MM.1S (cell line): Measurements from ENCODE around the gene AUTS2.

Experiments
- DNase-seq: peaks from one replicate; pipeline ENCODE4 v3.0.0-alpha.2; 2015
- H2AFZ ChIP-seq: fragments of 300-600 bp; sonication (generic); 2 replicates; pipeline ENCODE4 v1.6.0; 2016; ENCODE audit warnings: antibody characterized with exemption, low read length
- H3F3A ChIP-seq: fragments of 300-600 bp; sonication (generic); 2 replicates; pipeline ENCODE4 v1.6.1; 2016; ENCODE audit warnings: mild to moderate bottlenecking, antibody characterized with exemption, low read length, moderate library complexity, mixed read lengths; ENCODE audit not compliant: insufficient read depth
- H3K27ac ChIP-seq: fragments of 300-600 bp; sonication (generic); 2 replicates; pipeline ENCODE4 v1.5.1; 2016; ENCODE audit warnings: mild to moderate bottlenecking, low read length
- H3K27me3 ChIP-seq: fragments of 300-600 bp; sonication (generic); replicated peaks from 2 replicates; pipeline ENCODE4 v1.6.0; 2016; ENCODE audit warnings: low read length; ENCODE audit not compliant: insufficient read depth
- H3K36me3 ChIP-seq: fragments of 300-600 bp; sonication (generic); replicated peaks from 2 replicates; pipeline ENCODE4 v1.6.1; 2016; ENCODE audit warnings: mild to moderate bottlenecking, low read length, mixed read lengths; ENCODE audit not compliant: insufficient read depth
- H3K4me1 ChIP-seq: fragments of 300-600 bp; sonication (generic); 2 replicates; pipeline ENCODE4 v1.6.1; 2016; ENCODE audit warnings: low read length, mixed read lengths
- H3K4me2 ChIP-seq: fragments of 300-600 bp; sonication (generic); 2 replicates; pipeline ENCODE4 v1.6.0; 2016; ENCODE audit warnings: low read depth, low read length
- H3K4me3 ChIP-seq: fragments of 300-600 bp; sonication (generic); 2 replicates; pipeline ENCODE4 v1.5.1; 2016; ENCODE audit warnings: low read length, mixed read lengths
- H3K79me2 ChIP-seq: fragments of 300-600 bp; sonication (generic); 2 replicates; pipeline ENCODE4 v1.6.1; 2016; ENCODE audit warnings: mixed run types, low read length, mixed read lengths
- H3K9ac ChIP-seq: fragments of 300-600 bp; sonication (generic); 2 replicates; pipeline ENCODE4 v1.6.1; 2016; ENCODE audit warnings: low read length, mixed read lengths
- H3K9me2 ChIP-seq: fragments of 300-600 bp; sonication (generic); replicated peaks from 2 replicates; pipeline ENCODE4 v1.6.1; 2016; ENCODE audit warnings: mild to moderate bottlenecking, low read length, mixed read lengths; ENCODE audit not compliant: insufficient read depth
- H3K9me3 ChIP-seq: fragments of 300-600 bp; sonication (generic); replicated peaks from 2 replicates; pipeline ENCODE4 v1.6.1; 2016; ENCODE audit warnings: mild to moderate bottlenecking, low read length, mixed read lengths; ENCODE audit not compliant: insufficient read depth
- H4K20me1 ChIP-seq: fragments of 300-600 bp; sonication (generic); 2 replicates; pipeline ENCODE4 v1.6.1; 2016; ENCODE audit warnings: mild to moderate bottlenecking, low read length, moderate library complexity, mixed read lengths; ENCODE audit not compliant: insufficient read depth
- CTCF ChIP-seq: fragments of 300-600 bp; sonication (generic); IDR thresholded peaks from 2 replicates; pipeline ENCODE4 v1.5.1; 2016; ENCODE audit warnings: antibody characterized with exemption, low read length, mixed read lengths
- EZH2 ChIP-seq: fragments of 300-600 bp; sonication (generic); optimal IDR thresholded peaks from 2 replicates; pipeline ENCODE3; 2017; ENCODE audit warnings: low read depth, mild to moderate bottlenecking, antibody characterized with exemption, low read length, mixed read lengths
- EZH2phosphoT487 ChIP-seq: fragments of 300-600 bp; sonication (generic); IDR thresholded peaks from 2 replicates; pipeline ENCODE4 v1.6.1; 2018; ENCODE audit warnings: antibody characterized with exemption, low read length

AUTS2 gene

GRCh38 chr7:70773406-70773805 lies 1175.1 kb downstream of the AUTS2 start:
- peaks cover 3% of the 10 kb centered on the region; the same call in 1 of the 2 replicates for H3K36me3 ChIP-seq
- H3K79me2 ChIP-seq = no peaks in the 10 kb centered on the region
- no peaks in the 10 kb centered on the region for H3K27me3 ChIP-seq

GRCh38 chr7:70774950-70775527 lies 1176.8 kb downstream of the AUTS2 start:
- H3K9me2 ChIP-seq = no peaks in the 10 kb centered on the region
- no peaks in the 10 kb centered on the region for H3K27me3 ChIP-seq
- H3F3A ChIP-seq = no peaks in the 10 kb centered on the region
- H2AFZ ChIP-seq = no peak overlapping the region
- H3K9me3 ChIP-seq = no peaks in the 10 kb centered on the region
- no peak overlapping the region for H3K27ac ChIP-seq
- no peaks in the 10 kb centered on the region for H4K20me1 ChIP-seq
- peaks cover 1% of the 10 kb centered on the region; the same call in 1 of the 2 replicates for H3K36me3 ChIP-seq
- no peak overlapping the region for H3K4me3 ChIP-seq
- no peak overlapping the region for H3K4me2 ChIP-seq
- no peaks in the 10 kb centered on the region for H3K79me2 ChIP-seq
- no peak for TF ChIP-seq CTCF
- no peak for TF ChIP-seq EZH2
- no peak for TF ChIP-seq EZH2phosphoT487
- DNase-seq = no peak
- no peak overlapping the region for H3K9ac ChIP-seq
- no peaks in the 10 kb centered on the region for H3K4me1 ChIP-seq

More at GRCh38 chr7:70773406-70773805, 1175.1 kb downstream of the AUTS2 start:
- no peaks in the 10 kb centered on the region for H3F3A ChIP-seq
- H3K27ac ChIP-seq = no peak overlapping the region
- TF ChIP-seq EZH2 (no peak), CTCF (no peak), EZH2phosphoT487 (no peak)
- no peaks in the 10 kb centered on the region for H3K9me2 ChIP-seq
- DNase-seq = no peak
- H3K9ac ChIP-seq = no peak overlapping the region
- H3K4me2 ChIP-seq = no peak overlapping the region
- no peak overlapping the region for H3K4me3 ChIP-seq
- H3K4me1 ChIP-seq = no peaks in the 10 kb centered on the region
- H2AFZ ChIP-seq = no peak overlapping the region
- H3K9me3 ChIP-seq = no peaks in the 10 kb centered on the region
- no peaks in the 10 kb centered on the region for H4K20me1 ChIP-seq

- peak; percentile 24 for DNase-seq
- no peak overlapping the region for H3K9ac ChIP-seq
- no peaks in the 10 kb centered on the region for H3K4me1 ChIP-seq
- no peaks in the 10 kb centered on the region for H3K9me2 ChIP-seq
- H3K79me2 ChIP-seq = no peaks in the 10 kb centered on the region
- no peaks in the 10 kb centered on the region for H3K9me3 ChIP-seq
- no peaks in the 10 kb centered on the region; the same call in 1 of the 2 replicates for H3K36me3 ChIP-seq
- no peak overlapping the region for H3K27ac ChIP-seq
- no peaks in the 10 kb centered on the region for H3K27me3 ChIP-seq
- H3K4me3 ChIP-seq = no peak overlapping the region
- H2AFZ ChIP-seq = no peak overlapping the region
- H3K4me2 ChIP-seq = no peak overlapping the region
- TF ChIP-seq CTCF = peak; percentile 12
- TF ChIP-seq EZH2 = no peak
- no peak for TF ChIP-seq EZH2phosphoT487
- no peaks in the 10 kb centered on the region for H4K20me1 ChIP-seq
- no peaks in the 10 kb centered on the region for H3F3A ChIP-seq
These were observed 1177.4 kb downstream of the AUTS2 start for GRCh38 chr7:70775570-70776156.
